ENCODE data around the gene PET117. TPM values are rescaled to one million over a fixed set of nuclear protein-coding genes. Genes with fewer than 3 reads are reported as not detected.

PET117 gene
- polyA plus RNA-seq, 1 of the 3 experiments (the other 2 are of a cell fraction): 13.5 TPM

GRCh38 chr20:18190338-18191233 lies 52.9 kb downstream of the PET117 start:
- Histone ChIP-seq H3K9me2 (no peaks in the 10 kb centered on the region), H2AFZ (ENCODE audit: low read depth) (no peak overlapping the region), H3K9me3 (no peaks in the 10 kb centered on the region), H3K36me3 (replicated peaks in 1 of 2; ENCODE audit: control insufficient read depth in 1 of 2, insufficient read depth in 2 of 2, low read length in 1 of 2) (peaks cover 14 to 37% of the 10 kb centered on the region in 2 experiments), H3K9ac (no peak overlapping the region), H3K4me1 (ENCODE audit: control insufficient read depth in 1 of 2, insufficient read depth in 2 of 2, low read depth in 1 of 2, low read length in 1 of 2) (no peaks in the 10 kb centered on the region), H4K20me1 (ENCODE audit: insufficient read depth) (no peaks in the 10 kb centered on the region), H3K4me3 (ENCODE audit: low read depth in 2 of 2, low read length in 1 of 2) (no peak overlapping the region), H3F3A (replicated peaks; ENCODE audit: insufficient read depth) (no peaks in the 10 kb centered on the region), H3K79me2 (ENCODE audit: insufficient read depth) (no peaks in the 10 kb centered on the region), H3K27me3 (ENCODE audit: insufficient read depth) (no peaks in the 10 kb centered on the region), H3K4me2 (no peak overlapping the region), H3K27ac (ENCODE audit: low read depth in 2 of 2, low read length in 1 of 2) (no peak overlapping the region)
- POLR2A ChIA-PET: no interaction called here
- CTCF ChIA-PET: no interaction called here
- TF ChIP-seq, protein P1, sequence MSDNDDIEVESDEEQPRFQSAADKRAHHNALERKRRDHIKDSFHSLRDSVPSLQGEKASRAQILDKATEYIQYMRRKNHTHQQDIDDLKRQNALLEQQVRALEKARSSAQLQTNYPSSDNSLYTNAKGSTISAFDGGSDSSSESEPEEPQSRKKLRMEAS (IDR thresholded peaks at IDR 0.05; ENCODE audit: low read depth): no peak
- no peak for DNase-seq
- 80% methylated on average over 3 of the region's 3 CpGs for WGBS (ENCODE audit: low lambda C conversion rate)

DNA sequence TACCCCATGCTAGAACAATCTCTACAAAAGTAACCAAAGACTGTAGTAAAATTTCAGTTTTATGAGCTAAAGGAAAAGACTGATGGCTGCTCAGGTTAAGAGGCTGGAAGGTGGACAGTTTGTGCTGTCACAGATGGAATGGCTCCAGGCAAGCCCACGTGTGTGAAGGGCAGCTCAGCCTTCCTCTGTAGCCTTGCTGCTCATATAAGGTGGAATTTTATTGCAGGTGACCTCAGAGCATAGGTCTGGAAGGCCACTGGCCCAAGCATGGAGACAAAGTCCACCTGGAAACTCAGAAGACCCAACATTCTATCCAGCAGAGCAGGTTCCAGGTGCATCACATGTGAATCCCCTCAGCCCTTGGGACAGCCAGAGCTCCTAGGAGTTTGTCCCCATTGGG lies 53.6 kb downstream of the PET117 start:
- Histone ChIP-seq H3K9me3 (no peaks in the 10 kb centered on the region), H3F3A (replicated peaks; ENCODE audit: insufficient read depth) (no peaks in the 10 kb centered on the region), H3K4me2 (no peak overlapping the region), H3K4me3 (ENCODE audit: low read depth in 2 of 2, low read length in 1 of 2) (no peak overlapping the region), H4K20me1 (ENCODE audit: insufficient read depth) (no peaks in the 10 kb centered on the region), H3K4me1 (ENCODE audit: control insufficient read depth in 1 of 2, insufficient read depth in 2 of 2, low read depth in 1 of 2, low read length in 1 of 2) (no peaks in the 10 kb centered on the region), H3K27ac (ENCODE audit: low read depth in 2 of 2, low read length in 1 of 2) (no peak overlapping the region), H3K79me2 (ENCODE audit: insufficient read depth) (no peaks in the 10 kb centered on the region), H2AFZ (ENCODE audit: low read depth) (no peak overlapping the region), H3K36me3 (replicated peaks in 1 of 2; ENCODE audit: control insufficient read depth in 1 of 2, insufficient read depth in 2 of 2, low read length in 1 of 2) (peaks cover 11 to 30% of the 10 kb centered on the region in 2 experiments), H3K9me2 (no peaks in the 10 kb centered on the region), H3K27me3 (ENCODE audit: insufficient read depth) (no peaks in the 10 kb centered on the region), H3K9ac (no peak overlapping the region)
- no peak for DNase-seq
- TF ChIP-seq ELF1 (IDR thresholded peaks at IDR 0.05) (no peak), RAD21 (IDR thresholded peaks at IDR 0.05; ENCODE audit: low read length) (no peak)
- TF ChIP-seq, protein P2, sequence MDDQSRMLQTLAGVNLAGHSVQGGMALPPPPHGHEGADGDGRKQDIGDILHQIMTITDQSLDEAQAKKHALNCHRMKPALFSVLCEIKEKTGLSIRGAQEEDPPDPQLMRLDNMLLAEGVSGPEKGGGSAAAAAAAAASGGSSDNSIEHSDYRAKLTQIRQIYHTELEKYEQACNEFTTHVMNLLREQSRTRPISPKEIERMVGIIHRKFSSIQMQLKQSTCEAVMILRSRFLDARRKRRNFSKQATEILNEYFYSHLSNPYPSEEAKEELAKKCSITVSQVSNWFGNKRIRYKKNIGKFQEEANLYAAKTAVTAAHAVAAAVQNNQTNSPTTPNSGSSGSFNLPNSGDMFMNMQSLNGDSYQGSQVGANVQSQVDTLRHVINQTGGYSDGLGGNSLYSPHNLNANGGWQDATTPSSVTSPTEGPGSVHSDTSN (IDR thresholded peaks at IDR 0.05): no peak
- TF ChIP-seq, protein P3, sequence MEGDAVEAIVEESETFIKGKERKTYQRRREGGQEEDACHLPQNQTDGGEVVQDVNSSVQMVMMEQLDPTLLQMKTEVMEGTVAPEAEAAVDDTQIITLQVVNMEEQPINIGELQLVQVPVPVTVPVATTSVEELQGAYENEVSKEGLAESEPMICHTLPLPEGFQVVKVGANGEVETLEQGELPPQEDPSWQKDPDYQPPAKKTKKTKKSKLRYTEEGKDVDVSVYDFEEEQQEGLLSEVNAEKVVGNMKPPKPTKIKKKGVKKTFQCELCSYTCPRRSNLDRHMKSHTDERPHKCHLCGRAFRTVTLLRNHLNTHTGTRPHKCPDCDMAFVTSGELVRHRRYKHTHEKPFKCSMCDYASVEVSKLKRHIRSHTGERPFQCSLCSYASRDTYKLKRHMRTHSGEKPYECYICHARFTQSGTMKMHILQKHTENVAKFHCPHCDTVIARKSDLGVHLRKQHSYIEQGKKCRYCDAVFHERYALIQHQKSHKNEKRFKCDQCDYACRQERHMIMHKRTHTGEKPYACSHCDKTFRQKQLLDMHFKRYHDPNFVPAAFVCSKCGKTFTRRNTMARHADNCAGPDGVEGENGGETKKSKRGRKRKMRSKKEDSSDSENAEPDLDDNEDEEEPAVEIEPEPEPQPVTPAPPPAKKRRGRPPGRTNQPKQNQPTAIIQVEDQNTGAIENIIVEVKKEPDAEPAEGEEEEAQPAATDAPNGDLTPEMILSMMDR (IDR thresholded peaks at IDR 0.05): no peak
- ChIA-PET POLR2A (no interaction called here), CTCF (no interaction called here)
- WGBS (ENCODE audit: low lambda C conversion rate): 58% methylated on average over 1 of the region's 1 CpG

Small RNA genes within 50 kb of the gene (small RNA-seq; reads per million reads assigned to genes)
- gene RF00019 (0 reads per million in 7 experiments), gene RNU7-137P (0 reads per million in 7 experiments)

Other genes starting within 250 kb of the PET117 start
- gene SNX5, start 169.1 kb upstream of the PET117 start, polyA plus RNA-seq (2012; rRNA removed): 69.2 and 76.2 TPM in 2 replicates
- gene MGME1, start 168.8 kb upstream of the PET117 start, polyA plus RNA-seq (2012; rRNA removed): 7.9 and 10.2 TPM in 2 replicates
- gene OVOL2, start 79.9 kb upstream of the PET117 start, polyA plus RNA-seq (2012; rRNA removed): not detected in 2 replicates
- 7.3 and 8.6 TPM in 2 replicates for gene KAT14, start within 50 bp of the PET117 start, polyA plus RNA-seq (2012; rRNA removed)
- gene ZNF133, start 150.7 kb downstream of the PET117 start, polyA plus RNA-seq (2012; rRNA removed): 15.5 and 20.6 TPM in 2 replicates